OCI-LY1 (cell line): ENCODE measurements around the gene RGS8.

ENCODE experiments used
- EZH2 ChIP-seq: fragments of 200-600 bp; sonication (generic), shearing (Covaris generic); IDR thresholded peaks from 2 replicates; pipeline ENCODE4 v1.8.0; 2017; ENCODE audit warnings: borderline replicate concordance, mixed run types, mild to moderate bottlenecking, antibody characterized with exemption, low read length, moderate library complexity, mixed read lengths
- TF ChIP-seq, protein P1 (sequence below): fragments of 200-600 bp; sonication (generic), shearing (Covaris generic); IDR thresholded peaks from 2 replicates; pipeline ENCODE4 v1.5.1; 2017; ENCODE audit warnings: mild to moderate bottlenecking, antibody characterized with exemption, low read length, moderate library complexity, mixed read lengths

DNA sequence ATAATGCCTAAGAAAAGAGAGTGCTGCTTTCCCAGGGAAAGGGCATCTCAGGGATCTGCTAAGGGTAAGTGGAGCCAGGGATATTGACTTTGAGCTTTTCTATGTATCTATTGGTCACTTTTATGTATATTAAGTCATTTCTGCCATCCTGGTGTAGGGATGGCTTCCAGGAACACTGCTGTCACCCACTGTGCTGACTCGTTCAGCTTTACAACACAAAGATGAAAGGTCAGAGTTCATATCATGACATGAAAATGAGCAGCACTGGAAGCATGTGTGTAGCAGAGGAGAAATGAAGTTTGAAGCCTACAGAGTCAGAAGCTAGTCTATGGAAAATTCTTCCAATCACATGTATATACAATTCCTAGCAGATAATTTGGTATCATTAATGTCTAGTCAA, 37.1 kb upstream of the RGS8 start:
- no peak for TF ChIP-seq EZH2
- TF ChIP-seq, protein P1, sequence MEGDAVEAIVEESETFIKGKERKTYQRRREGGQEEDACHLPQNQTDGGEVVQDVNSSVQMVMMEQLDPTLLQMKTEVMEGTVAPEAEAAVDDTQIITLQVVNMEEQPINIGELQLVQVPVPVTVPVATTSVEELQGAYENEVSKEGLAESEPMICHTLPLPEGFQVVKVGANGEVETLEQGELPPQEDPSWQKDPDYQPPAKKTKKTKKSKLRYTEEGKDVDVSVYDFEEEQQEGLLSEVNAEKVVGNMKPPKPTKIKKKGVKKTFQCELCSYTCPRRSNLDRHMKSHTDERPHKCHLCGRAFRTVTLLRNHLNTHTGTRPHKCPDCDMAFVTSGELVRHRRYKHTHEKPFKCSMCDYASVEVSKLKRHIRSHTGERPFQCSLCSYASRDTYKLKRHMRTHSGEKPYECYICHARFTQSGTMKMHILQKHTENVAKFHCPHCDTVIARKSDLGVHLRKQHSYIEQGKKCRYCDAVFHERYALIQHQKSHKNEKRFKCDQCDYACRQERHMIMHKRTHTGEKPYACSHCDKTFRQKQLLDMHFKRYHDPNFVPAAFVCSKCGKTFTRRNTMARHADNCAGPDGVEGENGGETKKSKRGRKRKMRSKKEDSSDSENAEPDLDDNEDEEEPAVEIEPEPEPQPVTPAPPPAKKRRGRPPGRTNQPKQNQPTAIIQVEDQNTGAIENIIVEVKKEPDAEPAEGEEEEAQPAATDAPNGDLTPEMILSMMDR, result no peak
